B cell (primary cell): ENCODE results near the gene CCDC57. TPM values are rescaled to one million over a fixed set of nuclear protein-coding genes. Genes with fewer than 3 reads are reported as not detected.

Experiments
- ATAC-seq: fragments of 200-7000 bp; cut with Tn5 transposase; one replicate; pipeline ENCODE4 v1.10.0; 2021; ENCODE audit warnings: low read depth, mild to moderate bottlenecking, moderate number of reproducible peaks, moderate library complexity
- CTCF ChIA-PET: fragments of 350-600 bp; sonication (Branson Sonifier 250); formaldehyde crosslinking; loops from one replicate; lab custom pipeline; 2021; ENCODE audit warnings: antibody characterized with exemption, inconsistent platforms; lab: Charles Lee
- POLR2A ChIA-PET: fragments of 350-600 bp; sonication (Branson Sonifier 250); formaldehyde crosslinking; loops from one replicate; lab custom pipeline; 2021; ENCODE audit warnings: antibody characterized with exemption; lab: Charles Lee
- DNase-seq: peaks from one replicate; pipeline ENCODE4 v3.0.0; 2013
- H2AFZ ChIP-seq: 2 replicates; pipeline ENCODE4 v1.6.1; 2012; ENCODE audit warnings: mild to moderate bottlenecking, low read depth, low read length; ENCODE audit not compliant: insufficient read depth, poor library complexity, severe bottlenecking
- H3K27ac ChIP-seq, 2 donors: 1 replicate in 1 of 2; 2 replicates in 1 of 2; pipeline ENCODE4 v1.5.1; 2012 to 2013; ENCODE audit warnings: low read length in 2 of 2, mild to moderate bottlenecking in 2 of 2, moderate library complexity in 1 of 2
- H3K27me3 ChIP-seq, 4 experiments: fragments of 200-600 bp in 1 of 4; sonication (generic) in 1 of 4; replicated peaks in 1 of 4; 1 replicate in 2 of 4; 2 replicates in 2 of 4; pipeline versions ENCODE4 v1.6.1 to v1.7.0; 2013 to 2016; ENCODE audit warnings: low read length in 3 of 4, mild to moderate bottlenecking in 2 of 4, mixed read lengths in 1 of 4, moderate library complexity in 1 of 4; ENCODE audit not compliant: insufficient read depth in 4 of 4, control insufficient read depth in 3 of 4; ENCODE audit errors: control extremely low read depth in 1 of 4
- H3K36me3 ChIP-seq, 2 experiments: replicated peaks in 1 of 2; 1 replicate in 1 of 2; 2 replicates in 1 of 2; pipeline versions ENCODE4 v1.6.1 to v1.7.1; 2013; ENCODE audit warnings: low read length in 1 of 2; ENCODE audit not compliant: insufficient read depth in 2 of 2, control insufficient read depth in 1 of 2; ENCODE audit errors: control extremely low read depth in 1 of 2, extremely low read depth in 1 of 2
- H3K4me1 ChIP-seq, 2 donors: fragments of 200-600 bp in 1 of 2; sonication (generic) in 1 of 2; 1 replicate in 1 of 2; 2 replicates in 1 of 2; pipeline versions ENCODE4 v1.5.1 to v1.6.1; 2013 to 2017; ENCODE audit warnings: low read length in 2 of 2; ENCODE audit not compliant: control insufficient read depth in 2 of 2, insufficient read depth in 2 of 2
- H3K4me2 ChIP-seq: replicated peaks from 2 replicates; pipeline ENCODE3; 2012; ENCODE audit warnings: mild to moderate bottlenecking, low read depth, low read length; ENCODE audit not compliant: poor library complexity, severe bottlenecking
- H3K4me3 ChIP-seq, 5 experiments: fragments of 200-600 bp in 1 of 5; sonication (generic) in 1 of 5; 1 replicate in 3 of 5; 2 replicates in 2 of 5; pipeline versions ENCODE4 v1.5.1 to v1.7.0; 2011 to 2016; ENCODE audit warnings: low read length in 4 of 5, mild to moderate bottlenecking in 4 of 5, low read depth in 2 of 5, control low read depth in 1 of 5, moderate library complexity in 1 of 5; ENCODE audit not compliant: insufficient read depth in 1 of 5; ENCODE audit errors: control extremely low read depth in 1 of 5, extremely low read depth in 1 of 5
- H3K79me2 ChIP-seq: fragments of 200-600 bp; sonication (generic); one replicate; pipeline ENCODE4 v1.6.0; 2016; ENCODE audit warnings: low read length; ENCODE audit not compliant: control insufficient read depth, insufficient read depth
- H3K9ac ChIP-seq: fragments of 200-600 bp; sonication (generic); 2 replicates; pipeline ENCODE4 v1.6.1; 2017; ENCODE audit warnings: mild to moderate bottlenecking, low read length, moderate library complexity
- H3K9me3 ChIP-seq, 3 donors: one replicate each; pipeline versions ENCODE4 v1.6.1 to v1.7.1; 2013; ENCODE audit warnings: low read length in 2 of 3; ENCODE audit not compliant: control insufficient read depth in 2 of 3, insufficient read depth in 1 of 3; ENCODE audit errors: control extremely low read depth in 1 of 3
- H4K20me1 ChIP-seq: 2 replicates; pipeline ENCODE4 v1.6.0; 2012; ENCODE audit warnings: mild to moderate bottlenecking, low read length; ENCODE audit not compliant: insufficient read depth, control insufficient read depth, poor library complexity, severe bottlenecking
- H3K27ac Mint-ChIP-seq: one replicate; pipeline ENCODE4 v1.8.0; 2021; ENCODE audit warnings: mixed read lengths
- H3K27me3 Mint-ChIP-seq: one replicate; pipeline ENCODE4 v1.8.0; 2021; ENCODE audit warnings: mixed read lengths
- H3K4me1 Mint-ChIP-seq: one replicate; pipeline ENCODE4 v1.8.0; 2021; ENCODE audit warnings: mixed read lengths
- H3K4me3 Mint-ChIP-seq: one replicate; pipeline ENCODE4 v1.8.0; 2021; ENCODE audit warnings: mixed read lengths
- H3K9me3 Mint-ChIP-seq: one replicate; pipeline ENCODE4 v1.8.0; 2022; ENCODE audit warnings: mixed read lengths; ENCODE audit not compliant: insufficient read depth
- CTCF ChIP-seq: fragments of 200-600 bp; IDR thresholded peaks from one replicate; pipeline ENCODE4 v1.8.0; 2022; ENCODE audit warnings: antibody characterized with exemption, mild to moderate bottlenecking
- EZH2 ChIP-seq: IDR thresholded peaks from 2 replicates; pipeline ENCODE4 v1.6.1; 2012; ENCODE audit warnings: borderline replicate concordance, low read depth, mild to moderate bottlenecking, moderate library complexity, low read length; ENCODE audit not compliant: insufficient read depth, poor library complexity, severe bottlenecking
- WGBS: methylation state at CpG from one replicate; pipeline ENCODE4 v1.1.5; 2013; ENCODE audit warnings: missing lambda C conversion rate; ENCODE audit not compliant: insufficient coverage; 5-methylcytosine and 5-hydroxymethylcytosine counted together
- intact Hi-C: fragments of 100-400 bp; cut with micrococcal nuclease; formaldehyde crosslinking; loops from one replicate; pipeline ENCODE4 v1.10.0; 2022
- polyA plus RNA-seq: library from polyadenylated mRNA; depleted of rRNA; stranded (reverse); fragments of >200 nt; gene quantifications from 2 replicates; pipeline ENCODE4 v1.2.3, GENCODE V29; 2012
- total RNA-seq, 2 donors: library from RNA; stranded (reverse); fragments of 120-200 nt in 1 of 2; gene quantifications; 1 replicate in 1 of 2; 2 replicates in 1 of 2; pipeline versions ENCODE4 v1.2.3 to v1.2.4, GENCODE V29; 2013 to 2022

The CCDC57 gene
- total and polyA plus RNA-seq, 2 donors (not counting 1 experiment from before 2014, with no cell fraction given): 49.7 to 67.2 TPM

DNA sequence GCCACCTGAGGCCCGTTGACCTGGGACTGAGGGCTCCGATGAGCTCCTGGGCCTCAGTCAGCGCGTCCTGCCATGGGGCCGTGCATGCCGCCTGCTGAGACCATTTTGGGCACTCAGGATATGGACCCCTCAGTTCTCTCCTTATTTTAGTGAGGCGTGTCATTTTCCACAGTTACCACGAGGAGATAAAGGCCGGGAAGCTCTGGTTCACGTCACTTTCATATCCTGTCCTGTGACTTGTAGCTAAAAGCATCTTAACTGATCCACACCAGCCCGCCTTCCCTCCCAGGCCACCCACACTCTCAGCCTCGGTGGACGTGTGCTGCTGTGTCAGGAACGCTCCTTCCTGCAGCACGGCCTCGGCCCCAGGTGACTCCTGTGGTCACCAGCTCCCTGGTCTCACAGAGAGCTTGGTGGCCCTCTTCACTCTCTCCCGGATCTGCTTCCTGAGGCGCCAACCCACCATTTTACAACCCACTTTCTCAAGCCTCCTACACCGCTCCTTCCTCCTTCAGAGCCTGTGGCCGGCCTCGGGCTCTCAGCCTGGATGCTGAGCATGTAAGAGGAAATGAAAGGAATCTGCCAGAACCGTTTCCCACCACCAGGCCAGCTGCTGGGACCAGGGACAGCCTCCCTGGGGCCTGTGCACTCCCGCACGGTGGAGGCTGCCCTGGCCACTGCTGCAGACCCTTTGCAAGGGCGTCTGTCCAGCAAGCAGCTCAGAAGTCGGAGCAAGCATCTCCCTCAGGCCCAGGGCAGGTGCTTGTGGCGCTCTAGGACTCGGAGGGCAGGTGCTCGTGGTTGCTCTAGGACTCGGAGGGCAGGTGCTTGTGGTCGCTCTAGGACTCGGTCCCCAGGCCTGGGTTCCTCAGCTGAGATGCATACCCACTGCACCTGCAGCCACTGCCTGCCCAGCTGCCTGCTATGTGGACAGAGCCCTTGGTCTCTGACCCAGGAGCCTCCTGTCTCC is 90.7 kb downstream of the CCDC57 start:
- H3K4me1 ChIP-seq: no peaks in the 10 kb centered on the region
- no peaks in the 10 kb centered on the region for H3K36me3 ChIP-seq
- no peak overlapping the region for H3K4me3 ChIP-seq
- H3K9ac ChIP-seq: no peak overlapping the region
- H3K4me2 ChIP-seq: no peak overlapping the region
- H3K27ac Mint-ChIP-seq: no peak overlapping the region
- intact Hi-C loops: no loop called here
- no peak for ATAC-seq
- H3K9me3 ChIP-seq: no peaks in the 10 kb centered on the region
- 82% methylated on average over 29 of the region's 32 CpGs for WGBS
- no peak overlapping the region for H3K4me3 Mint-ChIP-seq
- no peaks in the 10 kb centered on the region for H3K27me3 ChIP-seq
- ChIA-PET CTCF (no interaction called here), POLR2A (no interaction called here)
- TF ChIP-seq CTCF (no peak), EZH2 (no peak)
- H3K79me2 ChIP-seq: no peaks in the 10 kb centered on the region
- H3K27me3 Mint-ChIP-seq: no peaks in the 10 kb centered on the region
- H3K9me3 Mint-ChIP-seq: no peaks in the 10 kb centered on the region
- no peak overlapping the region for H3K27ac ChIP-seq
- no peaks in the 10 kb centered on the region for H4K20me1 ChIP-seq
- no peaks in the 10 kb centered on the region for H3K4me1 Mint-ChIP-seq
- no peak for DNase-seq
- no peak overlapping the region for H2AFZ ChIP-seq

- intact Hi-C loops: no loop called here
- Histone ChIP-seq H3K27me3 (no peaks in the 10 kb centered on the region), H2AFZ (no peak overlapping the region), H3K4me2 (no peak overlapping the region), H3K4me1 (no peaks in the 10 kb centered on the region), H4K20me1 (no peaks in the 10 kb centered on the region), H3K4me3 (no peak overlapping the region), H3K27ac (no peak overlapping the region), H3K9me3 (no peaks in the 10 kb centered on the region), H3K36me3 (no peaks in the 10 kb centered on the region), H3K79me2 (no peaks in the 10 kb centered on the region), H3K9ac (no peak overlapping the region)
- TF ChIP-seq CTCF (no peak), EZH2 (no peak)
- Mint-ChIP-seq H3K9me3 (no peaks in the 10 kb centered on the region), H3K4me1 (no peaks in the 10 kb centered on the region), H3K27me3 (no peaks in the 10 kb centered on the region), H3K4me3 (no peak overlapping the region), H3K27ac (no peak overlapping the region)
- 95% methylated on average over 4 of the region's 4 CpGs for WGBS
- ATAC-seq (no peak), DNase-seq (no peak)
- ChIA-PET POLR2A (no interaction called here), CTCF (no interaction called here)
Observed at GRCh38 chr17:82121246-82121645, 91.4 kb downstream of the CCDC57 start.
